Activated B cell treated with CpG ODN at 0.5 μM for 24 hours (primary cell): ENCODE measurements around the gene NPLOC4. TPM values are rescaled to one million over a fixed set of nuclear protein-coding genes. Genes with fewer than 3 reads are reported as not detected.

Experiments used
- ATAC-seq: fragments of 200-7000 bp; cut with Tn5 transposase; one replicate; pipeline ENCODE4 v1.10.0; 2021; ENCODE audit warnings: low read depth, mild to moderate bottlenecking, moderate library complexity
- CTCF ChIA-PET: fragments of 350-600 bp; sonication (Branson Sonifier 250); formaldehyde crosslinking; loops from one replicate; lab custom pipeline; 2021; ENCODE audit warnings: antibody characterized with exemption; lab: Charles Lee
- POLR2A ChIA-PET: fragments of 350-600 bp; sonication (Branson Sonifier 250); formaldehyde crosslinking; loops from one replicate; lab custom pipeline; 2021; ENCODE audit warnings: antibody characterized with exemption; lab: Charles Lee
- DNase-seq: peaks from one replicate; pipeline ENCODE4 v3.0.0; 2022
- H3K27ac Mint-ChIP-seq: one replicate; pipeline ENCODE4 v1.8.0; 2020; ENCODE audit warnings: mixed read lengths
- H3K27me3 Mint-ChIP-seq: one replicate; pipeline ENCODE4 v1.8.0; 2021; ENCODE audit warnings: mixed read lengths
- H3K36me3 Mint-ChIP-seq: one replicate; pipeline ENCODE4 v1.8.0; 2021; ENCODE audit warnings: low read depth, mixed read lengths
- H3K4me1 Mint-ChIP-seq: one replicate; pipeline ENCODE4 v1.8.0; 2021; ENCODE audit warnings: mixed read lengths
- H3K4me3 Mint-ChIP-seq: one replicate; pipeline ENCODE4 v1.8.0; 2020; ENCODE audit warnings: mild to moderate bottlenecking, mixed read lengths
- H3K9me3 Mint-ChIP-seq: one replicate; pipeline ENCODE4 v1.8.0; 2020; ENCODE audit warnings: mixed read lengths
- intact Hi-C: fragments of 100-400 bp; cut with micrococcal nuclease; formaldehyde crosslinking; loops from one replicate; pipeline ENCODE4 v1.15.1; 2024
- total RNA-seq: library from RNA; stranded (reverse); gene quantifications from 2 replicates; pipeline ENCODE4 v1.2.3, GENCODE V29; 2022
- TF ChIP-seq, protein P1 (sequence below): fragments of 200-600 bp; IDR thresholded peaks from one replicate; pipeline ENCODE4 v1.8.0; 2022; ENCODE audit warnings: antibody characterized with exemption, mild to moderate bottlenecking

The NPLOC4 gene
- total RNA-seq, 1 donor from 2014 or later: 132 TPM

- Mint-ChIP-seq H3K27ac (no peak overlapping the region), H3K36me3 (peaks cover 61% of the 10 kb centered on the region), H3K4me1 (peaks cover 17% of the 10 kb centered on the region), H3K4me3 (no peak overlapping the region), H3K27me3 (no peaks in the 10 kb centered on the region), H3K9me3 (no peaks in the 10 kb centered on the region)
- DNase-seq: no peak
- CTCF ChIA-PET: interaction anchor here (1.1 kb wide), 1 partner anchor 11 kb away, joined by 3 read pairs; the partner anchor contains the start of gene ARL16
- POLR2A ChIA-PET: no interaction called here
- TF ChIP-seq, protein P1, sequence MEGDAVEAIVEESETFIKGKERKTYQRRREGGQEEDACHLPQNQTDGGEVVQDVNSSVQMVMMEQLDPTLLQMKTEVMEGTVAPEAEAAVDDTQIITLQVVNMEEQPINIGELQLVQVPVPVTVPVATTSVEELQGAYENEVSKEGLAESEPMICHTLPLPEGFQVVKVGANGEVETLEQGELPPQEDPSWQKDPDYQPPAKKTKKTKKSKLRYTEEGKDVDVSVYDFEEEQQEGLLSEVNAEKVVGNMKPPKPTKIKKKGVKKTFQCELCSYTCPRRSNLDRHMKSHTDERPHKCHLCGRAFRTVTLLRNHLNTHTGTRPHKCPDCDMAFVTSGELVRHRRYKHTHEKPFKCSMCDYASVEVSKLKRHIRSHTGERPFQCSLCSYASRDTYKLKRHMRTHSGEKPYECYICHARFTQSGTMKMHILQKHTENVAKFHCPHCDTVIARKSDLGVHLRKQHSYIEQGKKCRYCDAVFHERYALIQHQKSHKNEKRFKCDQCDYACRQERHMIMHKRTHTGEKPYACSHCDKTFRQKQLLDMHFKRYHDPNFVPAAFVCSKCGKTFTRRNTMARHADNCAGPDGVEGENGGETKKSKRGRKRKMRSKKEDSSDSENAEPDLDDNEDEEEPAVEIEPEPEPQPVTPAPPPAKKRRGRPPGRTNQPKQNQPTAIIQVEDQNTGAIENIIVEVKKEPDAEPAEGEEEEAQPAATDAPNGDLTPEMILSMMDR: no peak
- ATAC-seq: no peak
- intact Hi-C loops: no loop called here
Observed at GRCh38 chr17:81672504-81672903, 35.6 kb upstream of the NPLOC4 start.

DNA sequence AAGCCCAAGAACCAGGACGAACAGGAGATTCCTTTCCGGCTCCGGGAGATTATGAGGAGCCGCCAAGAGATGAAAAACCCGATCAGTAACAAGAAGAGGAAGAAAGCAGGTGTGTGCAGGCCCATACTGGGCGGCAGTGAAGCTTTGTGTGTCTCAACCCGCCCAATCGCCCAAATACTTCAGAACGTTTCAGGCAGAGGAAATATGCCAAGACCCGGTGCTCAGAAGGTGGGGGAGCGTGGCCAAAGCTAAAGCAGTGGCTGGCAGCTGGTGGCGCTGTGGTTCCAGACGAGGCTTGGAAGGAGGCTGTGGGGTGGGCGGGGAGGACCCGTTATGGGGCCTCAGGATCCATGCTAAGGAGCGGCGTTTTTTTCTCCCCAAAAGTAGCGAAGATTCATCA lies 30.8 kb upstream of the NPLOC4 start:
- POLR2A ChIA-PET: interaction anchor here (0.7 to 2.0 kb wide), 4 partner anchors 11 to 1210 kb away, joined by 3 to 25 read pairs (median 8); partner anchors contain the start of gene MRPL12

GRCh38 chr17:81666342-81667191 lies 29.7 kb upstream of the NPLOC4 start, which contains the start of the genes CCDC137 and OXLD1:
CCDC137 (plus strand) TSS chr17:81666737; CDS start chr17:81666767, 30 bp downstream.
OXLD1 (minus strand) TSS chr17:81666605; CDS start chr17:81666577, 28 bp downstream.
- DNase-seq: peak; percentile 91
- Mint-ChIP-seq H3K27ac (peak within 1 kb of the TSS; percentile 83), H3K4me1 (peaks cover 28% of the 10 kb centered on the region), H3K4me3 (peak within 1 kb of the TSS; percentile 91), H3K27me3 (no peaks in the 10 kb centered on the region), H3K36me3 (peaks cover 41% of the 10 kb centered on the region), H3K9me3 (no peaks in the 10 kb centered on the region)
- TF ChIP-seq, protein P1: no peak
- peak; percentile 98 for ATAC-seq
- intact Hi-C loops: loop anchor here (1.0 to 2.0 kb wide), 4 partner anchors 17 to 194 kb away; partner anchors contain the start of genes ARL16, MRPL12, NPLOC4 and P4HB
- ChIA-PET POLR2A (interaction anchor here (0.5 to 2.2 kb wide), 11 partner anchors 9 to 440 kb away, joined by 3 to 26 read pairs (median 4); partner anchors contain the start of genes ACTG1, ARL16, HGS and MRPL12), CTCF (no interaction called here)

More for the DNA sequence above, 30.8 kb upstream of the NPLOC4 start:
- H3K4me3 Mint-ChIP-seq: peak overlapping the region; percentile 91
- peaks cover 28% of the 10 kb centered on the region for H3K4me1 Mint-ChIP-seq
- no peaks in the 10 kb centered on the region for H3K27me3 Mint-ChIP-seq
- CTCF ChIA-PET: no interaction called here
- no peak for DNase-seq
- TF ChIP-seq, protein P1: no peak
- intact Hi-C loops: loop anchor here (2.0 kb wide), 2 partner anchors 35 to 193 kb away; partner anchors contain the start of genes MRPL12 and P4HB
- H3K36me3 Mint-ChIP-seq: peaks cover 53% of the 10 kb centered on the region
- peak overlapping the region; percentile 46 for H3K27ac Mint-ChIP-seq
- no peak for ATAC-seq
- H3K9me3 Mint-ChIP-seq: no peaks in the 10 kb centered on the region

DNA sequence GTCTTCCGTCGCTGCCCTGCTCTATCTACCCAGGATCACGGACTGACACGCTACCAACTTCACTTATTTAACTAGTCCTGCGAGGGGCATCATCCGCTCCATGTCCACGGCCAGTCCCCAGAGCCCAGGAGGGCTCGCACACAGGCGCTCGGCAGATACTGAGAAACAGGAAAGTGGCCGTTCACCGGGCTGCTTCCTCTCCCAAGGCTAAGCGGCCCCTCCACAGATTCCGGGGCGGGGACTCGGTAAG lies 29.1 kb upstream of the NPLOC4 start:
- TF ChIP-seq, protein P1: no peak
- H3K4me1 Mint-ChIP-seq: peaks cover 28% of the 10 kb centered on the region
- DNase-seq (no peak), ATAC-seq (no peak)
- H3K36me3 Mint-ChIP-seq: peaks cover 35% of the 10 kb centered on the region
- no peaks in the 10 kb centered on the region for H3K27me3 Mint-ChIP-seq
- intact Hi-C loops: loop anchor here (1.0 to 2.0 kb wide), 4 partner anchors 17 to 195 kb away; partner anchors contain the start of genes ARL16, MRPL12, NPLOC4 and P4HB
- ChIA-PET CTCF (no interaction called here), POLR2A (interaction anchor here (0.5 to 2.2 kb wide), 9 partner anchors 10 to 433 kb away, joined by 3 to 26 read pairs (median 9); partner anchors contain the start of genes ARL16, HGS, MRPL12 and NPLOC4)
- peak overlapping the region; percentile 82 for H3K27ac Mint-ChIP-seq
- no peaks in the 10 kb centered on the region for H3K9me3 Mint-ChIP-seq
- peak overlapping the region; percentile 91 for H3K4me3 Mint-ChIP-seq
